ENCODE results near the gene SLC6A6.

The SLC6A6 gene

DNA sequence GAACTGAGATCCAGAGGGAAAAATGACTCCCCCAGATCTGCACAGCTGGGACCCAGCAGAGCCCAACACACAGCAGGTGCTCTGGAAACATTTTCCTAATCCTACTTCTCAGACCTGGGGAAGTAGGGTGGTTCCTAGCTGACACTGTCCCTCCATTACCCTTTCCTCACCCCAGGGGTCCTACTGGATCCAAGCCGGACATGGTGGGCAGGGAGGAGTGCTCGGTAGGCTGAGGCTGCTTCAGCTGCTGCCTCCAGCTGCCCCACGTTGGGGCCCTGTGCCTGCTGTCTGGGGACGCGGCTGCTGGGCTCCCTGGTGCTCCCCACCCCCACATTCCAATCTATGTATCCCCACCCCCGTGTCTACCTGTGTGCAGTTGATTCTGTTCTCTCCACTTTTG is 29.8 kb upstream of the SLC6A6 start:
- no peak for DNase-seq (ENCODE audit: low spot score)

DNA sequence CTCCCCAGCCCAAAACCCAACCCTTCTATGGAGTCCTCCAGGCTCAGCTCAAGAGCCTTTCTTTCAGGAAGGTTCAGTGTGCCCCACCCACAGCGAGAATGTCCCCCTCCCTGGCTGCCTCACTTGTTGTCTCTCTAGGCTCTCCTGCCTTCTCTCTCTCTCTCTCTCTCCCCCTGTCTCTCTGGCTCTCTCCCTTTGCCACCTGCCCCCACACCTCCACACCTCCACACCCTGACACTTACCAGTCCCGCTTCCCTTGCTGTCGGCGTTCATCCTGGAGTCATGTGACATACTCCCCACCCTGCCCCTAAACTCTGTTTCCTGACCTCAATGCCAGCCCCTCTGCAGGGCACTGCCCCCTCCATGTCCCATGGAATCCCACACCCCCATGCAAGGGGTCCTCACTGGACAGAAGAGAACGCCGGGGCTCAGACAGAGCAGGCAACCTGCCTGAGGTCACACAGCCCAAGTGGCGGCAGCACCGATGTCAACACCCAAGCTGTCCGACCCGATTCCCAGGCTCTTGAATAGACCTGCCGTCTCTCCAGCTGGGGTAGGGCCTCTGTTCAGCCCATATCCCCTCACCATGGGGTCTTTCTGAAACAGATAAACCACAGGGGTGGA is 28.5 kb upstream of the SLC6A6 start:
- no peak for DNase-seq (ENCODE audit: low spot score)

DNA sequence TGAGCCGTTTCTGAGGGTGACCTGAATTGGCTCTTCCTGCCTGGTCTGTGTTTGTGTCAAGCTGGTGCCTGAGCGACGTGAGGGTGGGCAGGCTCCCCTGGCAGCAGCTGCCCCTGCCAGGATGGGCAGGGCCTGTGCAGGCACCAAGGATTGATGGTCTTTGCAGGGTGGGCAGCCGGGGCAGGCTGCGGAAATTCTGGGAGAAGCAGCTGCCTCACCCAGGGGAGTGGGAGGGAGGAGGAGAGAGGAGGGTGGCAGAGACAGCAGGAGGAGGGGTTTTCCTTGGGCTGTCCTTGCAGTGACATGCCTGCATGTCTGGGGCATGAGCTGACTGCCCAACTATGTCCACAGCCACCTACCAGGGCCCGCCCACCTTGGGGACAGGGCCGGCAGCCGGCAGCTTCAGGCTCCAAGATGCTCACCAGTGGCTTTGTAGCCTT is 27.9 kb upstream of the SLC6A6 start:
- peak; percentile 53 for DNase-seq (ENCODE audit: low spot score)

DNA sequence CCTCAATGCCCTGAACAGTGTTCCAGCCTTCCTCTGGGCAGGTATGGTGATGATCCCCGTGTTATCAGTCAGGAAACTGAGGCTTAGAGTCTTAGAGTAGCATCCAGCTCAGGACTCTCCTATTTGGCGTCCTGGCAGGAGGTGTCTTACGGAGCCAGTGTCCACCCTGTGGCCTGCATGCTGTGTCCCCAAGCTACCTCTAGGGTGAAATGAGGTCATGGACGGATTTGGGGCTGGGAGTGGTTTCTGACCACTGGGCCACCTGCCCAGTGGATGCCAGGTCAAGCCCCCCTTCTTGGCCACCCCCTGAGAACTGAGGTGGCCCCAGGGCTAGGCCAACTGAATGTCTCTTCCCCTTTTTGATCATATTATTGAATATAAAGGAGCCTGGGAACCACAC is 27.2 kb upstream of the SLC6A6 start:
- DNase-seq (ENCODE audit: low spot score): no peak

DNA sequence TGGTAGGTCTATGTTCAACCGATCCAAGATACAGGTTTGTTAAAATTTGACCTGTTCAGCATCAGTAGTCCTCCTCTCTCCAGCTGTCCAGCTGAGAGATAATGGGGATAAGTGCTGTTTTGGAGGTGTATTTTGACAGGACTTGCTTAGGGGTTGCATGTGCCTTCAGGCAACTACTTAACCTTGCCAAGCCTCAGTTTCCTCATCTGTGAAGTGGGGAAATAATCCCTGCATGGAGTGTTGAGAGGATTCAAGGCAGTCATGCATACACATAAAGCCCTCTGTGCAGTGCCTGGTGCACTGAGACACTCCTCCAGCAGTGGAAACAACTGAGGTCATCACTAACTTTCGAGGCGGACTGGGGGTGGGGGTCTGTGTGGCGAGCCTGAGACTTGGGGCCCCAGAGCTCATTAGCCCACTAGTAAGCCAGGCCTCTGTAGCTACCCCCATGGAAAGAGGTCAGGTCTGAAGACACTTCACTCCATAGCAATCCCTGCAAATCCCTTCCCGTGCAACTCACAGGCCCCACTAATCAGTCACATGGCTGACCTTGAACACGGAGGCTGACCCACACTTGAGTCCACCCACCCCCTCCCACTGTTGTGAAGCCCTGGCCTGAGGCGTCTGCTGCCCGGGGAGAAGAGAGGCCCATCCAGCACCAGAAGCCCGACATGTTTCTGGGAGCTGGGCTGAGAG is 25.9 kb upstream of the SLC6A6 start:
- no peak for DNase-seq (ENCODE audit: low spot score)

DNA sequence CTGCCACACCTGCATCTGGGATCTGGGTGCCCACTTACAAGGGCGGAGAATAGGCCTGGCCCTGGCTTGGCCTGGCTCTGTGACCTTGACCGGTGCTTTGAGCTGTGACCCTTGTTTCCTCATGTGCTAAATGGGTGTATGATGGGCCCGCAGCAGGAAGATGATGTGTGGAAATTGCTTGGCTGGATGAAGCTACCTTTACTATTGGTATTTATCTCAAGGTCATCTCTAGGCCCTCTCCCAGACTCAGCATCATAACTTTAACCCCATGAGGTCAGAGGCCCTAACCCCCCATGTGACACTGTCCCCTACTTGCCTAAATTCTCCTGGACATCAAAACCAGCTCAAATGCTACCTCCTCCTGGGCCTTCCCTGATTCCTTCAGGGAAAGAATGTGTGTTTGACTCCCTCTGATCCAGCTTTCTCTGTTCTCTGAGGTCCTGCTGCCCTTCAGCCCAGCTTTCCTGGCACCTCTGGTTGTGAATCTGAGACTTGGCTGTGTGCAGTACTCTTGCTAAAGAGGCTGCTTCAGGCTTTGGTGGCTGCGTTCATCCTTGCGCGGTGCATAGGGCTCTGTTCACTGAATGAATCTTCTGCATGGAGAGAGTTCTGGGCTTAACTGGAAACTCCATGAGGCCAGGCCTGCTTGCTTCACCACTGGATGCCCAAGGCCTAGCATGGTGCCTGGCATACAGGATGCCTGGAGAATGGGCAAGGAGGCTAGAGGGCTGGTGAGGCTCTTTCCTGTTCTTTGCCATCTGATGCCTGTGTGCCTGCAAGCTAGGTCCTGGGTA is 25.2 kb upstream of the SLC6A6 start:
- no peak for DNase-seq (ENCODE audit: low spot score)

DNA sequence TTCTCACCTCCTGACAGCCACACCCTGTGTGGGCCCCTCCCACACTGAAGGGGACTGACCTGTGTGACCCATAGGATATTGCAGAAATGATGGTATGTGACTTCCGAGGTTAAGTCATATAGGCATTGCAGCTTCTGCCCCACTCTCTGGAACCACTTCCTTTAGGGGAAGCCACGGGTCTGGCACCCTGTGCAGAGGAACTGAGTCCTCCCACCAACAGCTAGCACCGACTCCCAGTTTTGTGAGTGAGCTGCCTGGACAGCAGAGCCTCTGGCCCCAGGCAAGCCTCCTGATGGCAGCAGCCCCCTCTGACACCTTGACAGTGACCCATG is 24.6 kb upstream of the SLC6A6 start:
- DNase-seq (ENCODE audit: low spot score): no peak

DNA sequence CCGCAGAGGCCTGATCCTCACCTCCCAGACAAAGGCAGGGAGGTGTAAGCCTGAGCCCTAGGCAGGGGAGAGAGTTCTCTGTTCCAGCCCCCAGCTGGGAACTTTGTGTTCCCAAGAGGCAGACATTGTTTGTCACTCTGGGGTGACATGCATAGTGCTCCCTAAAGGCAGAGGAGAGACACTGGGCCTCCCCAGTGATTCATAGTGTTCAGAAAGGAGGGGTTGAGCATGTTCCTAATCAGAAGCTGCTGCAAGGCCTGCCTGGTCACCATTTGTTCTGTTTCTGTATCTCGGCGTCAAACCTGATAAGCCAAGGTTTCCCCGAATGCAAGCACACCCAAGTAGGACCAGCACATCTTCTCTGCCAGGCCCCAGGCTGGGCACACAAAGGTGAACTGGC is 24.0 kb upstream of the SLC6A6 start:
- no peak for DNase-seq (ENCODE audit: low spot score)

DNA sequence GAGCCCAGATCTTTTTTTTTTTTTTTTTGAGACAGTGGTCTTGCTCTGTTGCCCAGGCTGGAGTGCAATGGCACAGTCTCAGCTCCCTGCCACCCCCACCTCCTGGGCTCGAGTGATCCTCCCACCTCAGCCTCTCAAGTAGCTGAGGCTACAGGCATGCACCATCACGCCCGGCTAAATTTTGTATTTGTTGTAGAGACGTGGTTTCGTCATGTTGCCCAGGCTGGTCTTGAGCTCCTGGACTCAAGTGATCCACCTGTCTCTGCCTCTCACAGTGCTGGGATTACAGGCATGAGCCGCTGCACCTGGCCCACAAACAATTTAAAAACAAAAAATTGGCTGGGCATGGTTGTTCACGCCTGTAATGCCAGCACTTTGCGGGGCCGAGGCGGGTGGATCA is 22.6 kb upstream of the SLC6A6 start:
- no peak for DNase-seq (ENCODE audit: low spot score)

DNA sequence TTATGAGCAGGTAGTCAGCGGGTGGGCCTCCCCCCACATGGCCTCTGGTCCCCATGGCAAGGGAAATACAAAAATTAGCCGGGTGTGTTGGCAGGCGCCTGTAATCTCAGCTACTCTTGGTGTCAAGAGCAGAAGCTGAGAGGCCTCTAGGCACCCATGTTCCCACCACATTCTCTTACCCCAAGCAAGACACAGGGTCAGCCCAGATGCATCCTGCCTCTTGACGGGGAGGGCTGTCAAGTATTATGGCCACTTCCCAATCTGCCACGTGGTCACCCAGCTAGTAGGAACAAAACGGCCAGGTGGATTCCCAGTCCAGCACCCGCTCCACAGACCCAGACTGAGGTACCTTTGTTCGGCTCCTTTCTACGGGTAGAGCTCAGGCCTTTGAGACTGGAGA is 16.2 kb upstream of the SLC6A6 start:
- DNase-seq (ENCODE audit: low spot score): no peak

DNA sequence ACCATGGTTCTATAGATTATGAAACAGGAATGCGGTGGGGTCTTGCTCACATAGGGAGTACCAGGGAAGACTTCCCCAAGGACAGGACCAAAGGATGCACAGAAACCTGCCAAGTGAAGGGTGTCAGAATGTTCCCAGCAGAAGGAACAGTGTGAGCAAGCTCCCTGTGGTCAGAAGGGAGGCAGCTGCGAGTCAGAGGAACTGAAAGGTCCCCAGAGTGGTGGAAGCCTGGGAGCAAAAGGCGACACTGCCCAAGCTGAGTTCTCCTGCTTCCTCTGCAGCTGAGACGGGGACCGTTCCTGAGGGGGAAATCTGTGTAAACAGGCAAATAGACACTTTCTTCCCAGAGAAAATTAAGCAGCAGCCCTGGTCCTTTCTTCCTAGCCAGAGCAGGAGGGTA is 14.2 kb upstream of the SLC6A6 start:
- DNase-seq (ENCODE audit: low spot score): peak; percentile 39

DNA sequence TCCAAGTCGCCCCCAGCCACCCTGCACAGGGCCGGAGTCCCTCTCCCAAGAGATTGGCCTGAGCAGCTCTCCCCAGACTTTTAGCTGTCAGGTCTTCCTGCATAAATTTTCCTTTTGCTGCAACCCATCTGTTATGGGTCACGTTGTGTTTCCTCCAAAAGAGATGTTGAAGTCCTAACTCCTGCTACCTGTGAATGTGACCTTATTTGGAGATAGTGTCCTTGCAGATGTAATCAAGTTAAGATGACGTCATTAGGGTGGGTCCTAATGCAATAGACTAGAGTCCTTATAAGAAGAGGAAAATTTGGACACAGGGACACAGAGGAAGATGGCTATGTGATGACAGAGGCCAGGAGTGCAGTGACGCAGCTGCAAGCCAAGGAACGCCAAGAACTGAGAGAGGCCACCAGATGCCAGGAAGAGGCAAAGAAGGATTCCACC is 13.2 kb upstream of the SLC6A6 start:
- no peak for DNase-seq (ENCODE audit: low spot score)

DNA sequence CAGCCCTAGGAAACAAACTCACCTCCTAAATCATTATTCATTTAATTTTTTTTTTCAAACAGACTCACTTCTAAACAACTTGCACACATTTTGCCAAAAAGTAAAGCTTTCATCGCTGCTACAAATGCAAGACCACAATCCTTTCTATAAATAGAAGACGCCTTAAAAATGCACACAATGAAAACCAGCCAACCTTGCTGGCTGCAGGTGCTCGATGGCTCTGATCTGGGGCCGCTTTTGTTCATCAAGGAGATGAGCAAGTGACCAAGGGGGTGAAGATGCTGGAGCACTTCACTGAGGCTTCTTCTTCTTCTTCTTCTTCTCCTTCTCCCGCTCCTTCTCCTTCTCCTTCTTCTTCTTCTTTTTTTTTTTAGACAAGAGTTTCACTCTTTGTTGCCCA is 12.7 kb upstream of the SLC6A6 start:
- no peak for DNase-seq (ENCODE audit: low spot score)

DNA sequence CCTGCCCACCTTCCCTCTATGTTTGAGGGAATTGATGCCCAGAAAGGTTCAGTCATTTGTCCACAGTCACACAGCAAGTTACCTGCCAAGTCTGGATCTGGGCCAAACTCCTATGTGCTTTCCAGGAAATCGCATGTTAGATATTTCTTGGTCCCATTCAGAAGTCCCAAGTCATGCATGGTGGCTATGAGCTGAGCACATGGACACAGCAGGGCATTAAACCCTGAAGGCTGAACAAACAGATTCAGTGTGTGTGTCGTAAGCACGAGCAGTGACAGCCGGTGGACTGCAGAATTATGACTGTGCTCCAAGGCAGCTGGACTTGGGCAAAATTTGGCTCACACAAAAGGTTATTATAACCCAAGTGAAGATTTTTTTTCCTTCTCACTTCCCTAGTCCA is 11.4 kb upstream of the SLC6A6 start:
- peak; percentile 50 for DNase-seq (ENCODE audit: low spot score)

DNA sequence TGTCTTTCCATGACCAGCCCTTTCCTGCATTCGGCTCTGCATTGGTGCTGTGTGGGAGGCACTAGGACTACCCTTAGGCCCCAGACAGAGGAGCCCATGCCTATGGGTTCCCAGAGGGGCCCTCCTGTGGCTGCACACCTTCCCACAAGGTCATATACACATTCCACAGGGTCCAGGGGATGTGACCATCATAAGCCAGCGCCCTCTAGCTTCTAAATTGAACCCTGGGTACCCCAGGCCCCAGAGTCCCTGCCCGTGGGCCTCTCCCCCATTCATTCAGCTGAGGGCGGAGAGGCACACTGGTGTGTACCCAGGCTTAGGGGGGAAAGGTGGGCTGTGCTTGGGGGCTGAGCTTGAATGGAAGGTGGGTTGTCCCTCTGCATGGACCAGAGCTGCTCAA is 10.2 kb upstream of the SLC6A6 start:
- DNase-seq (ENCODE audit: low spot score): no peak

DNA sequence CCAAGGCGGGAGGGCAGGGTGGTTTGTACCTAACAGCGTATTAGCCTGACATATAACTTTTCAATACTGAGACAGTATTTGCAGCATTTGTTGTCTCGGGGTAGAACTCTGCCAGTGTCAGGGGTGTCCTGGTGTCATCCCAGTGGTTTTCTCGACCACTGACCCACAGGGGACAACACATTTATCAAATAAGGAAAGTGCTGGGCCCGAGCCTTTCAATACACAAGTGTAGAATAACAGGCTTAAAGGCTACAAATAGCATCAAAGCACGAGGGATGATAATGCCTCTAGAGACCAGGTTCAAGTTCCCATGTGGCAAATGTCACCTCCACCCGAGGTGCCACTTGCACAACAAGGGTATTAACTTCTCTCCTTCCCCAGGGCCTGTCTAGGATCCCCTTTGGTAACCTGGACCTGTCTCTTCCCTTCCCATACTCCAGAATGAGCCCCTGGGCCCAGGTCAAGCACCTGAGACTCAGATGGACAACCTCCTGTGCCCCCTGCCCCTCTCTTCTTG is 9.5 kb upstream of the SLC6A6 start:
- DNase-seq (ENCODE audit: low spot score): no peak

DNA sequence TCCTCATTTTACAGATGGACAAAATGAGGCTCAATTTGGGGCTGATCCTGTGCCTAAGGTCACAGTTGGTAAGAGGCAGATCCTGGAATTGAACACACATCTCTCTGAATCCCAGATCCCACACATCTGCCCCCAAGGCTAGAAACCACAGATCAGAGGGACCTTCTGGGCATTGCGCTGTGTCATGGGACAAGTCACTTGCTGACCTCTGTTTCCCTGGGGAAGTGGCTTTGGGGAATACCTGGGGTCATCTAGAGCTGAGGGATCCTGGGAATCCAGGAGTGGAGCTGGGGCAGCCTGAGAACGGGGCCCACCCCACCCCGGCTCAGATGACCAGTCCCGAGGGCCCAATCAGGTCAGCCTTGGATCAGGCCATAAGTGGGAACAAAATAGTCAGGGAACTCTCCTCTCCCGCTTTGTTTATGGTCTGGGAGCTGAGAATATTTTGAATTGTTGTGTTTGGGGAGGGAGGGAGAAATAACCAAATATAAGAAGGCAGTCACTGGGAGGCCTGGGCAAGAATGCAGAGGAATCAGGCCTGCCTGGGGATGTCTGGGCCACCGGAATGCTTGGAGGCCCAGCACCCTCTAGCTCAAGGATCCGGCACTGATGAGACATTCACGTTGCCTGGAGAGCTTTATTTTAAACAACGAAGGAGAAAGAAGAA is 8.8 kb upstream of the SLC6A6 start:
- no peak for DNase-seq (ENCODE audit: low spot score)

DNA sequence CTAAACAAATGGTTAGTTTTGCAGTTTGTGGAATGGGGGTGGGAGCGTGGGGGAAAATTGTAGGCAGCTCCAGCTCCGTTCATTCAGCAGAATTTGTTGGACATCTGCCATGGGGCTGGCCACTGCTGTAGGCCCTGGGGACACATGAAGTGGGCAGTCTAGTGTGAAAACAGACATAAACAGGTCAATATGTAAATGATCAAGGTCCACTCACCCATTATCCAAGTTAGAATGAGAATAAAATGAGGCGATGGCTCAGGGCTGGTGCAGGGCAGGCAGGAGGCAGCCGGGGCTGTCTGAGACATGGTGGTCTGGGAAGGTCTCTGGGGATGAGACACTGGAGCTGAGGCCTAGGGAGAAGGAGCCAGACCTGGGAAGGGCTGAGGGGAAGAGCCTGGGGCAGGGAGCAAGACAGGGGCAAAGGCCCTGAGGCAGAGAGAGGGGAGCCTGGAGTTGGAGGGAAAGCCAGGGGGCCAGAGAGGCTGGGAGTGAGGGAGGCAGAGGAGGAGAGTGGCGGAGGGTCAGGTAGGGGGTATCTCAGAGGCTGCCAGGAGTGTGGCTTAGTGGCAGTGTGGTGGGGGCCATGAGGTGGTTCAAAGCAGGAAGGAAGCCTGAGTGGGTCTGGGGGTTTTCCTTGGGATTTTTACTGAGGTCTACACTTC is 6.2 kb upstream of the SLC6A6 start:
- DNase-seq (ENCODE audit: low spot score): no peak

DNA sequence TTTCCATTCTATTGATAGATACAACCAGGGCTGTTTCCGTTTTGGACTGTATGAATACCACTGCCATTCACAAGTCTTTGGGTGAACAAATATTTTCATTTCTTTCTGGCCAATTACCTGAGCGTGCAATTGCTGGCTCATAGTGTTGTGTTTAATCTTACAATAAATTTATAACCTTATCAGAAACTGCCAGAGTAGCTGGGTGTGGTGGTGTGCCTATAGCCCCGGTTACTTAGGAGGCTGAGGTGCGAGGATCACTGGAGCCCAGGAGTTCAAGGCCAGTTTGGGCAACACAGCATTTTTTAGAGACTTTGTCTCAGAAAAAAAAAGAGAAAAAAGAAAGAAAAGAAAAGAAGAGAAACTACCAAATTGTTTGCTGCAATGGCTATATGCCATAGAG is 5.4 kb upstream of the SLC6A6 start:
- DNase-seq (ENCODE audit: low spot score): no peak

DNA sequence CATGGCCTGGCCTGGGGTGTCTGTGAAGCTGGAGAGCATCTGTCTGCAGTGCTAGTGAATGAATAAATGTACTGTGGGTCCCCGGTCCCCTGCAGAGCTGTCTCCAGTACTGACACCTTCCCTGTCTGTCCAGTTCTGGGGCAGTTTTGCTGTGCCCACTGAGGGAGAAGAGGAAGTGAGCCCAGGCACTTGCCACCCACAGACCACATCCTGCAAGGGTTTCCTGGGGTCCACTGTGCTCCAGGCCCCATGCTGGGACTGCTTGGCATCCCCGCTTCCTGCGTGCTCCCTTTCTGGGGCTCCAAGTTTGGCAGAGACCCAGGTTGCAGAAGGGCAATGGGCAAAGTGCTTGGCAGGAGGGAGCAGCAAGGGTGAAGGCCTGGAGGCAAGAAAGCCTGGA is 4.9 kb upstream of the SLC6A6 start:
- DNase-seq (ENCODE audit: low spot score): no peak

DNA sequence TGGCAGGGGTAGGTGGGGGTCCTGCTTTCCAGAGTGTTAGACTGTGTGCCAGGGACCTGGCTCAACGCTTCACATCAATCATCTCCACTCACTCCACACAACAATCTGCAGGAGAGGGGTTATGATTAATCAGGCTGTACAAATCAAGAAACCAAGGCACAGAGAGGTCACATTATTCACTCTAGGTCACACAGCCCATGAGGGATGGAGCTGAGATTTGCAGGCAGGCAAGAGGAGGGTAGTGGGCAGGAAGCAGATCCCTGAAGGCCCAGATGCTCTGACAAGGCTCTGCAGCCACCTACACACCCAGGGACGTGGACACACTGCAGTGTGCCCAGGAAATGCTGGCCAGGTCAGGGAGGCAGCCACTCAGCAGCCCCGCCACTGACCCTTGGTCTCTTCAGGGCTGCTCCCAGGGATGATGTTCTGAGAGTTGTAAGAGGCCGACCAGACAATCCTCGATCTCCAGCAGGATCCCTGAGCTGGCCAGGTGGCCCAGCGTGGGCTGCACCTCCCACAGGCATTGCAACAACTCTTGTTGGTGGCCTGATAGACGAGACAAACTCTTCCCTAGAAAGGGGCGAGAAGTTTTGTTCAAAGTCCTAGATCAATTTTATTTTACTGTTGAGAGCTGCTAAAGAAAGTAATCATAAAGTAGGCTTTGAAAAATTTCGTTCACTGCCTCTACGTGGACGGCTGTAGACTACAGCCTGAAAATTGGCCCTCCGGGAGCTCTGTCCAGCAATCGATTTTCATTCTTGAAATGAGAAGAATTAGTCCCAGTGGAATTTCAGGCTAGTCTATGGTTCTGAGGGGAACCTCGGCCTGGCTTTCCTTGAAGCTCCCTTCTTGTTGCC is 4.2 kb upstream of the SLC6A6 start:
- no peak for DNase-seq (ENCODE audit: low spot score)

Measured in kidney tubule cell (primary cell).